NCI-H82 treated with DMSO at 0.1 percent for 48 hours (cell line): ENCODE data around the gene KIF5A.
"Not testable (repeated sequence)": the region's sequence is repeated elsewhere in the genome, so short reads cannot be mapped to it uniquely, and the experiment has no call there.

Experiments used
- DNase-seq: peaks from one replicate; lab custom pipeline; 2025; ENCODE audit not compliant: unreplicated experiment; lab: John Stamatoyannopoulos, UW

The KIF5A gene

GRCh38 chr12:57553343-57554202 is 3.7 kb downstream of the KIF5A start:
- DNase-seq = no peak

- DNase-seq = no peak
Observed at GRCh38 chr12:57554453-57554852, 4.6 kb downstream of the KIF5A start.

GRCh38 chr12:57554897-57555296 is 5.1 kb downstream of the KIF5A start:
- no peak for DNase-seq

- no peak for DNase-seq
Observed at GRCh38 chr12:57558864-57559263, 9.0 kb downstream of the KIF5A start.

GRCh38 chr12:57560516-57560915 is 10.7 kb downstream of the KIF5A start:
- no peak for DNase-seq

- DNase-seq = not testable (repeated sequence)
Observed at GRCh38 chr12:57561117-57561516, 11.3 kb downstream of the KIF5A start.

- DNase-seq = no peak
Observed at GRCh38 chr12:57563358-57563757, 13.5 kb downstream of the KIF5A start.

GRCh38 chr12:57564178-57564740 is 14.4 kb downstream of the KIF5A start:
- no peak for DNase-seq

- no peak for DNase-seq
Observed at GRCh38 chr12:57568838-57569237, 19.0 kb downstream of the KIF5A start.

- DNase-seq = no peak
Observed at GRCh38 chr12:57569858-57570257, 20.0 kb downstream of the KIF5A start.

- DNase-seq = not testable (repeated sequence)
Observed at GRCh38 chr12:57570438-57570837, 20.6 kb downstream of the KIF5A start.

GRCh38 chr12:57571926-57572762 is 22.3 kb downstream of the KIF5A start:
- no peak for DNase-seq

GRCh38 chr12:57574795-57575194 is 25.0 kb downstream of the KIF5A start:
- DNase-seq = no peak

GRCh38 chr12:57575771-57576612 is 26.1 kb downstream of the KIF5A start:
- DNase-seq = no peak

- no peak for DNase-seq
Observed at GRCh38 chr12:57576613-57577160, 26.8 kb downstream of the KIF5A start.

GRCh38 chr12:57577981-57578758 is 28.3 kb downstream of the KIF5A start:
- DNase-seq = no peak

- DNase-seq = no peak
Observed at GRCh38 chr12:57579011-57579410, 29.2 kb downstream of the KIF5A start.

GRCh38 chr12:57579677-57580465 is 30.0 kb downstream of the KIF5A start:
- DNase-seq = no peak

GRCh38 chr12:57580466-57580795 is 30.6 kb downstream of the KIF5A start:
- DNase-seq = no peak
